HPDE6-E6E7 (cell line): ENCODE results near the gene WDSUB1.

Experiments used
- DNase-seq: peaks from one replicate; pipeline ENCODE4 v3.0.0; 2011; ENCODE audit warnings: missing footprints; ENCODE audit errors: extremely low spot score

Gene WDSUB1, protein sequence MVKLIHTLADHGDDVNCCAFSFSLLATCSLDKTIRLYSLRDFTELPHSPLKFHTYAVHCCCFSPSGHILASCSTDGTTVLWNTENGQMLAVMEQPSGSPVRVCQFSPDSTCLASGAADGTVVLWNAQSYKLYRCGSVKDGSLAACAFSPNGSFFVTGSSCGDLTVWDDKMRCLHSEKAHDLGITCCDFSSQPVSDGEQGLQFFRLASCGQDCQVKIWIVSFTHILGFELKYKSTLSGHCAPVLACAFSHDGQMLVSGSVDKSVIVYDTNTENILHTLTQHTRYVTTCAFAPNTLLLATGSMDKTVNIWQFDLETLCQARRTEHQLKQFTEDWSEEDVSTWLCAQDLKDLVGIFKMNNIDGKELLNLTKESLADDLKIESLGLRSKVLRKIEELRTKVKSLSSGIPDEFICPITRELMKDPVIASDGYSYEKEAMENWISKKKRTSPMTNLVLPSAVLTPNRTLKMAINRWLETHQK

DNA sequence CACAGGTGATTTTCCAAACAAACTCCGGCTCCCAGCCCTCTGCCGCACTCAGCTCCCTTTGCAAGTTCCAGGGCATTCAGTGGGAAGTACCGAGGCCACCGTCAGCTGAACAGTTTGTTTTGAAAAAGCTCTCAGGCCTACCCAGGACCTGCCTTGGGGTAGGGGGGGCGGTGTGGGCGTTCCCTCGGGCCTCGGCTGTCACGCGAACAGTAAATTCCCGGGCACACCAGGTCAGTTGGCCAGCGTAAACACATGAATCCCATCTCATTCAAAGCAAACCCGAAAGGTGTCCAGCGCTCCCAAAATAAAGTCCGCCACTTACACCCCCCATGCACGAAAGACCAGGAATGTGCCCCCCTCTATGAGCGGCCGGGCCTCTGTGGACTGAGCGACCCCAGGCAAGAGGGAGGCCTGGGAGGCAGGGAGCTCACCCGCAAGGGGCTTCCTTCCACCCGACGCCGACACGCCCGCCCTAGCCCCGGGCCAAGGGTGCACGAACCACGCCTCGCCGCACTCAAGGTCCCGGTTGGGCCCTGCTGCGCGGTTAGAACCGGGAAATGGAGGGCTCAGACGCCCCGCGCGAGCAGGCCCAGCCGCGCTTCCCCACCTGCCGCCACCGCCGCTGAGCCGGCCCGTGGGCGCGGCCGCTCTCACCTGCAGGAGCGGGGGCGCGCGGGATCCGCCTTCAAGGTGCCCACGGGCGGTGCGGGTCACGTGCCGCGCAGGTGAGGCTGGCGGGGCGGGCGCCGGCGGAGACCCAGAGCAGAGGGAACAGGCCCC is at the start of gene WDSUB1:
WDSUB1 (minus strand) TSS at position 775 of the 780 bp plus-strand sequence. CDS start 3,634 bp downstream, outside the sequence.
- DNase-seq = peak; percentile 33

DNA sequence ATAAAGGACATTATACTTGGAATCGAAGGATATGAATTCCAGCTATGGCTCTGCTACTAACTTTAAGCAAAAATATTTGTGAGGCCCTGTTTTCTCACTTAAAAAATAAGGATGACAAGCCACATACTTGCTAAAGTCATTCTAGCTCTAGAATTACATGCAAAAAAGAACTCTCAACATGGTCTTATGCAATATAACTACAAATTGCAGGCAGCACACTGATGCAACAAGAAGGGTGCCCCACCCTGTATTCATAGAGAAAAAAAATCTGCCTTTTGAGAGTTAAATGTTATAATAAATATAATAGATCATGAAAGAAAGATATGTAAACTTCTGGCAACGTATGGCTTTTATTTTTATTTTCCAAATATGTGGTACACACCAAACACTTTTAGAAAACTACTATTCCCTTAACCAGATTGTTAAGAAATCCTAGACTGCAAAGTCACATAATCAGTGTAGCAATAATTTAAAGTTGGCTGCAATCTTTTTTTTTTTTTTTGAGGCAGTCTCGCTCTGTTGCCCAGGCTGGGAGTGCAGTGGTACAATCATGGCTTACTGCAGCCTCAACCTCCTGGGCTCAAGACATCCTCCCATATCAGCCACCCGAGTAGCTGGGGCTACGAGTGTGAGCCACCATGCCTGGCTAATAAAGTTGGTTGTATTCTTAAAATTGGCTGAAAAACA is 40.2 kb upstream of the WDSUB1 start:
- DNase-seq = no peak

DNA sequence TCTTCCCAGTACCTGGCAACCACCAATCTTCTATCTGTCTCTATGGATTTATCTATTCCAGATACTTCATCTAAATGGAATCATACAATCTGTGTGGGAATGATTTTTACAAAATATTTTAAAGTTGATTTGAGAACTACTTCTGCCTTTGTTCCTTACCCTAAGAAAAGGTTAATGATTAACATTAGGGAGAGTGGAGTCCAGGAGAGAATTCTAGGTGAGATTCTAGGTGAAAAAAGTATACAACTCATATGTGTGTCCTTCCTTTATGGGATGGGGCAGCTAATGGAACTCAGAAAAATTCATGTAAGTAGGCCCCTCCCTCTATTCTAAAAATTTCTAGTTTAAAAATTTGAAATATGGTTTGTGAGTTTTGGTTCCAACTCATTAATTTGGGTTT is 35.9 kb upstream of the WDSUB1 start:
- no peak for DNase-seq

DNA sequence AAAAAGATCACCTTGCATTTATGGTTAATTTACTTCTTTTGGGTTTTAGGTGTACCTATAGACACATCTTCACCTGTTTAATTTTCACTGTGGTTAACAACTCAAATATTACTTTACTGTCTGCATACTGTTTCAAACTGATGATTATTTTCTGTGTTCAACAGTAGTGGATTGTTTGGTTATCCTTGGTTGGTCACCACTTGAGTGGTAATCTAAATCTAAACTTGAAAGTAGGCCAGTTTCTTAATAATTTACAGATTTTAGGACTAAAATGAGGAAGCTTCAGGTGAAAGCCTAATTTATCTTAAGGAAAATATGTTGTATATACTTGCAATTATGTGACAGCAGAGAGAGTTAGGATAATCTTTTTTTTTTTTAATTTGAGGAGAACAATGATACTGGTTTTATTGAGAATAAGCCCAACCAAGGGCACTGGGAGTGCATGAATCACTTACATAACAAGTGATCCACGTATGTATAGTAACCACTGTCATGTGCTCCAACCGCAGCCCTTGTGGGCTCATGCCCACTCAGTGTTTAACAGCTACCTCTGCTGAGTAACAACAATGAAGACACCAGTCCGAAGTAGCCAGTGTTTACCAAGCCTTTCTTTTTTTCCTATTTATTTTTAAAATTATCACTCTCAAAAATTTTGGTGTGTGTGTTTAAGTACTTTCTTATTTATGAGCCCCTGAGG is 31.0 kb upstream of the WDSUB1 start:
- DNase-seq = no peak

DNA sequence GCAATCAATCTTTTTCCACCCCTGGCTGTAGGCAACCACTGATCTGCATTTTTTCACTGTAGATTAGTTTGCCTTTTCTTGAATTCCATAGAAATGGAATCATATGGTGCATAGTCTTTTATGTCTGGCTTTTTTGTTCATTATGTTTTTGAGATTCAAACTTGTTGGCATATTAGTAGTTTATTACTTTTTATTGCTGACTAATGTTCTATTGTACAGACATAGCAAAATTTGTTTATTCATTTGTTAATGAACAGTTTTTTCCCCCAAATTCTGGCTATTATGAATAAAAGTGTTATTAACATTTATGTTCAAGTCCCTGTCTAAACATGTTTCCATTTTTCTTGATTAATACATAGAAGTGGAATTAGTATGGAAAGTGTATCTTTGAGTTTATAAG is 21.4 kb upstream of the WDSUB1 start:
- DNase-seq = no peak

DNA sequence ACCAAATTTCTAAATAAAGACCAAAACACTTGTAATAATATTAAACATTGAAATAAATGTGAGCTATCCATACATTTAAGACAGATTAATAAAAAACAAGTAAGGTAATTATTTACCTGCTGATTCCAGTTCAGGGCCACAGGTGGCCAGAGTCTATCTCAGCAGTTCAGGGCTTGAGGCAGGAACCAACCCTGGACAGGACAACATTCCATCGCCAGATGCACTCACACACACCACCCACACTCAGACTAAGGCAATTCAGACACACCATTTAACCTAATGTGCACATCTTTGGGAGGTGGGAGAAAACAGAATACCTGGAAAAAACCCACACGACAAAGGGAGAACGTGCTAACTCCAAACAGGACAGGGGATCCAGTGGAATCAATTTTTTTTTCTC is 14.1 kb upstream of the WDSUB1 start:
- no peak for DNase-seq

DNA sequence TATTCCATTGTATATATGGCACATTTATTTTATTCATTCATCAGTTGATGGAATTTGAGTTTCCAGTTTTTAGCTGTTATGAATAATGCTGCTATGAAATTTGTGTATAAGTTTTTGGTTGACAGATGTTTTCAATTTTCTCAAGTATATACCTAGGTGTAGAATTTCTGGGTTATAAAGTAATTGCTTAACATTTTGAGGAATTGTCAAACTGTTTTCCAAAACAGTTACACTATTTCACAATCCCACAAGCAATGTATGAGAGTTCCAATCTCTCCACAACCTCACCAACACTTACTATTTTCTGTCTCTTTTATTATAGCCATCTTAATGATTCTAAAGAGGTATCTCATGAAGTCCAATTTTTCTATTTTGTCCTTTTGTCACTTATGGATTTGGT is 12.5 kb upstream of the WDSUB1 start:
- no peak for DNase-seq

DNA sequence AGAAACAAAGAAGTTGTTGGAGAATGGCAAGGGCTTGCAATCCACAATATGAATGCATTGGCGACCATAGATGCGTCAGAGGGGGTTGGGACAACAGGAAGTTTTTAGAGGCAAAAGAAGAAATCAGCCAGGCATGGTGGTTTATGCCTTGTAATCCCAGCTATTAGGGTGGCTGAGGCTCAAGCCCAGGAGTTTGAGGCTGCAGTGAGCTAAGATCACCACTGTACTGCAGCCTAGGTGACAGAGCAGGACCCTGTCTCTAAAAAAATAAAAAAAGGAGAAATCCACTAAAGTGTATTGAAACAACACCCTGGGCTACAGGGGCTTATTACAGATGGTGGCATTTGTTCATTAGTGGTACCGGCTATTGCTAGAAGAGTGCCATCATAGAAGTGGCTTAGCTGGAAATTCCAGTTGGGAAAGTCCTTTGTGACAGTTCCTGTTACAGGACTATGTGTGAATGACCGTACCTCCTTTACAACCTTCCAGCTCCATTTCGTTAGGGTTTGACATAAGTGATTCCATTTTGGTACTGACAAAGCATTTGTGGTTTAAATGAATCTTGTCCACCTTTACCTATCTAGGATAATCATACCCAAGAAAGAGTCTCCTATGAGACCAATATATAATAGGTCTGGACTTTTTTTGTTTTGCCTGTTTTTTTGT is 10.7 kb upstream of the WDSUB1 start:
- no peak for DNase-seq

DNA sequence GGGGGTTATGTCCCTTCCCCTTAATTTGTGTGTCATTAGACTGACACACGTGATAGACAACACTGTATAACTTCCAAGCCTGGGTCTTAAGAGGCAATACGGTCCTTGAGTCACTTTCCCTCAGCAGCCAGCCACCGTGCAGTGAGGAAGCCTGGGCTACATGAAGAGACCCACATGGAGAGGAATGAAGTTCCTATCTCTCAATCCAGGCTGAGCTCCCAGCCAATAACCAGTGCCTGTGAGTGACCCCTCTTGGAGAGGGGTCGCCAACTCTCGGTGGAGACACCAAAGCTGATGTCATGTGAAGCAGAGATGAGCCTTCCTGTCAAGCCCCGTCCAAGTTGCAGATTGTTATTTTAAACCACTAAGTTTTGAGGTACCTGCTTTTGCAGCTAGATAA is 5.7 kb upstream of the WDSUB1 start:
- no peak for DNase-seq

DNA sequence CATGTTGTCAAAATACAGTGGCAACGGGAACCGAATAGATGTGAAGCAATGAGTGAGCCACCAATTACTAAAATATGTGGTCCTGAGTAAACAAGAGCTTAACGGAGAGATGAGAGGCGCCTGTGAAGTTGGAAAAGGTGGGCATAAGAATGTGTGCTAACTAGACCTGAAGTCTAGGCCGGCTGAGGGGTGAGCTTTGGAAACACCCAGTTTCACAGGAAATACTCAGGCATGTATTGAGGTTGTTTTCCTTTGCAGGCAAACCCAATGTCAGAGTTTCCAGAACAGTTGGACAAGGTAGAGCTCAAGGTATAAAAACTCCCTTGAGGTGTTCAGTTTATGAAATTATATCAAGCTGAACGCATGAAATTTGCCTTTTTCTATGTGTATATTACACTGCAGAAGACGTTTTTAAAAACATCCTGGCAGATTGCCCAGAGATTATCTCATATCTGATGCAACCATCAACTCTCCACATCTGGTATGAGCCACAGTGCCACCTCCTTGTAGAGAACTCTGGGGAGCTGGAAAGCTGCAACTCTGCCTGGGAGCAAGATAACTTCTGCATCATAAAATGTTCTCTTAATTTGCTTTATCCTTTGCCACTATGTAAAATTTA is 3.9 kb upstream of the WDSUB1 start:
- DNase-seq = peak; percentile 47

DNA sequence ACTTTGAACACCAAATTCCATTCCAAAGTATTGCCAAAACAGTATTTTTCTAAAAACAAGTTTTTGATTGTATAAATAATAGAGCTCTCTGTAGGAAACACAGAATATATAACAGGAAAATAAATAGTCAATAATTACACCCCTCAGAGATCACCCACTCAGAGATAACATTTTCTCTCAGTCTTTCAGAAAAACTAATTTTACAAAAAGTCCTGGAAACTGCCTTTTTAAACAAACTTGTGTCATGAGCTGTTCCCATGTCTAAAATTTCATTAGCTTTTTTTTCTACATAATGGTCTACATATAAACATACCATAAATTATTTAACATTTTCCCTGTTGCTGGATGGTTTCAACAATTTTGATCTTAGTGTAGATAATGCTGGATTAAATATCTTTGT is 1.2 kb upstream of the WDSUB1 start:
- DNase-seq = no peak

DNA sequence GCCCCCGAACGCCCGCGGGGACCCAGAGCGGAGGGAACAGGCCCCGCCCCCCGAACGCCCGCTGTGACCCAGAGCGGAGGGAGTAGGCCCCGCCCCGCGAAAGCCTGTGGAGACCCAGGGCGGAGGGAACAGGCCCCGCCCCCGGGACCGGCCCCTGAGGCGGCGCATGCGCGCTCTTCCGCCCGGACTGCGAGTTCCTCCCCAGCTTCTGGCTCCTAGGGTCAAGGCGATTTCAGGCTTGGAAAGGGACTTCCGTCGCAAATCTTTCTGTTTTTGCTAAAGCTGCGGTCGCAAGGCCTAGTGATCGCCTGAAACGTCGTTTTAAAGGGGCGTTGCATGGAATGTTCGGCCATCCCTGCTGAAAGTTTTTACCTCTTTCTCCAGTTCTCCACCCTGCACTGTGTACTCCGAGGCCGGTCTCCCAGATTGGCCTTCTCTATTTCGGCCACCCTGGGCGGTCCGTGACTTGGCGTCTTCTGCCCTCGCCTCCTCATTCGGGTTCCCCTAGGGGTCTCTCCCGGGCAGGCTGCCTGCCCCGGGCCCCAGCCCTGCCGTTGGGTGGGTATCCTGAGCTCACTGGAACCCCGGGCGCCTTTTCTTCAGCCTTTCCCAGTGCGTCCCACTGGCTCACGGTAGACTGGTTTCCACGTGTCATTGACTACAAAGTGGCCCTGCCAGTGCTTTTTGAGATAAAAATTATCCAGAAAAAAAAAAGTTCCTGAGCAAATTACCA is 372 bp upstream of the WDSUB1 start:
- peak; percentile 91 for DNase-seq

DNA sequence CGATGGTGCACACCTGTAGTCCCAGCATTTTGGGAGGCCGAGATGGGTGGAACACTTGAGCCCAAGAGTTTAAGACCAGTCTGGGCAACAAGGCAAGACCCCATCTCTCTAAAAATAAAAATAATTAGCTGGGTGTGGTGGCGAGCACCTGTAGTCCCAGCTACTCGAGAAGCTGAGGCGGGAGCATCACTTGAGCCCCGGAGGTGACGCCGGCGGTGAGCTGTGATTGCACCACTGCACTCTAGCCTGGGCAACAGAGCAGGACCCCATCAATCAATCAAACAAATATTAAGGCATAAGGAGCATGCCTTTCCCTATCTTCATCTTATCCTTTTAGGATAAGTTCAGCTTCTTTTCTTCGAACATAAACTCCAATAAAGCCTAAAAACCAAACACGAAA is 1.1 kb downstream of the WDSUB1 start:
- no peak for DNase-seq

DNA sequence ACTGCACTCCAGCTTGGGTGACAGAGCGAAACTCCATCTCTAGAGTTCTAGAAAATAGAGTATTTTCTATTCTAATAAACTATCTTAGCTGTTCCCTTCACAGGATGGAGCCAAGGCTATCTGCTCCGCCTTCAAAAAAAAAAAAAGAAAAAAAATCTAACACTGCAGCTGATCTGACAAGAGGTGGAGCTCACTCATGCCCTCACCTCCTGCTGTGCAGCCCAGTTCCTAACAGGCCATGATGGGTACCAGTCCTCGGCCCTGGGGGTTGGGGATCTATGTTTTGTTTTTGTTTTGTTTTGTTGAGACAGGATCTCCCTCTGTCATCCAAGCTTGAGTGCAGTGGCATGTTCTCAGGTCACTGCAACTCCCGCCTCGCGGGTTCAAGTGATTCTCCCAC is 3.0 kb downstream of the WDSUB1 start:
- no peak for DNase-seq

DNA sequence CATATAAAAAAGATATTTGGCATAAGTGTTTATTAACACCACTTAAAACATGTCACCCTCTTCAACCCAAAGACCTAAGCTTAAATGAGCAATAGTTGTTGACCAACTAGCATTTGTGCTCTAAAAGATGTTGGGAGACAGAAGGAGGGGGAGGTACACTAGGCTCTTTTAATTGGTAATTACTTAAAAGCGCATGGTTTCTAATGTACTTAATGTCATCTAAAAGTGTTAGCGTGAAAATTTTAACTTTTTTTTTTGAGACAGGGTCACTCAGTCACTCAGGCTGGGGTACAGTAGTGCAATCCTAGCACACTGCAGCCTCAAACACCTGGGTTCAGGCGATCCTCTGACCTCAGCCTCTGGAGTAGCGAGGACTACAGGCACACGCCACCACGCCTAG is 5.5 kb downstream of the WDSUB1 start:
- no peak for DNase-seq

DNA sequence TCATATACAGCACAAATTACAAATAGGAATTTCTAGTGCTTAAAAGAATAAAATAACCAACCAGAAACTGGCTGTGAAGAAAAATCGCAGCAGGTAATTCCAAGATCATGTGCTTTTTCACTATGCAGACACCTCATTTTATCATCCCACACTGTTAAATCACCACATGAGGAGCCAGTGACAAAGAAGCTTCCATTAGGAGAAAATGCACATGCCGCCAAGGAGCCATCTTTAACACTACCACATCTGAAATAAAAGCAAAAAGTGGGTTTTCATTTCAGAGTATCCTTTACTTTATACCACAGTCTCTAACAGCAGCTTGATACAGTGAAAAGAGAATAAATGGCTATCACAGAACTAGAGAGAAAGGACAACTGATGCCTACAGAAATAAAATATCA is 6.8 kb downstream of the WDSUB1 start:
- DNase-seq = no peak

DNA sequence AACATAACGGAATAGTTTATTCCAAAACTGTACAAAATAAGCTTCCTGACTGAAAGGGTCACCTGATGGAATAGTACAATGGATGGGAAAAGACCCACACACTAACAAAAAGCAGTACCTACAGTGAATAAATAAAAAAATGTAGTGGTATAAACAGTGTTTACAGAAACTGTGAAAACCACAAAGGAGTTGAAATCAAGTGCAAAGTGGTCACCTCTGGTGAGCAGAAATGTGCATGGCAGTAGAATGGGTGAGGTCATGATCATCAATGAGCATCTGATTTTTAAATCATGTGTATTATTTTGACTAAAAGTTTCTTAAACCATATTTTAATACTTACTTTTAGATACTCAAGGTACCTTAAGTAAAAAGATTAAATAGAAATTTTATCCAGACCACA is 11.4 kb downstream of the WDSUB1 start:
- no peak for DNase-seq

DNA sequence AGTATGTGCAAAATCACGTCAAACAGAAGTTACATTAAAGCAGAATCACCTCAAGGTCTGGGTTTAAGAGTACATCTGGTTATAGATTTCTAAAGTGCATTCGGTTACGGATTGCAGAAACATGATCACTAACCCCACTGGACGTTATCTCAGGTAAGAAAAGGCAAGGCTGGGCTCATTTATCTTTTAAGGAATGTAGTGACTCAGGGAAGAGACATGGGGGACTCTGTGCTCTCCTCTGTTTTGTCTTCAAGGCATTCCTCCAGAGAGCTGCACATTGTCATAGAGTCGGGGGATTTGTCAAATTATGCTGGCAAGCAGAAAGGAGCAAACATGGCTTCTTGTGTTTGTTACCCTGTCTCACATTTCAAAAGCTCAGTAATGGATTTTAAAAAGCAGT is 14.3 kb downstream of the WDSUB1 start:
- no peak for DNase-seq

DNA sequence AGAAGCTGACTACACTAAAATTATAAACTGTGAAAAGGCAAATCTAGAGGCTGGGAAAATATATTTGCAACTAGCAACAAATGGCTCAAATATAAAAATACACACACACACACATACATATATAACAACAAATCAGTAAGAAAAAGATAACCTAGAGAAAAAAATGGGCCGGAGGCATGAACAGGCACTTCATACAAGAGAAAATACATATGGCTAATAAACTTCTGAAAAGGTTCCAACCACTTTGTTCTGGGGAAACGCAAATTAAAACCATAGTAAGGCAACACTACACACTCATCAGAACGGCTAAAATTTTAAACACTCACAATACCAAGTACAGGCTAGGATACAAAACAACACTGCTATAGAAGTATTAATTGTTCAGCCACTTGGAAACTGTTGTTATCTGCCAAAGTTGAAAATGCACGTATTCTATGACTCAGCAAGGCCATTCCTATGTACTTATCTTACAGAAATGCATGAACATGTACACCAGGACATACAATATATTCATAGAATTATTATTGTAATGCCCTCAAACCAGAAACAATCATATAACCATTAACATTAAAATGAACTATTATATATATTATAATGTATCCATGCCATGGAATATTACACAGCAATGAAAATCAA is 15.6 kb downstream of the WDSUB1 start:
- no peak for DNase-seq

DNA sequence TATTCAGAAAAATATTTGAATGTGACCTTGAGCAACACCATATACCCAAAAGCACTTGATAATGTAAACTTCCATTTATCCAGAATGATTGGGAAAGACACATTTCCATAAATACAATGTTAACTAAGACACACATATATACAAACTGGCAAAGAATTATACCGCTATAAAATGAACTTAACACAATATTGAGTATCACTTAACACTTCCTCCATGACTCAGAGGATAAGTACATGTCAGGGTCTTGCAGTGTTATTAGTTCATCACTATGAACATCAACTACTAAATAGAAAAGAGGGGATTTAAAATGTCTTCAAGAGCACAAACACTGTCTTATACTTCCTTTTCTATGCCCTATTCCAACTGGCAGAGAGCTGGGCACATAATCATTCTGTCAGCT is 18.6 kb downstream of the WDSUB1 start:
- DNase-seq = no peak
